GM12801 (cell line): ENCODE results near the gene RABGAP1.

Experiments
- TF ChIP-seq, protein P1 (sequence below): IDR thresholded peaks from one replicate; pipeline ENCODE4 v1.5.1; 2011; ENCODE audit warnings: control low read depth; ENCODE audit not compliant: insufficient read length; ENCODE audit errors: extremely low read depth

RABGAP1 gene

DNA sequence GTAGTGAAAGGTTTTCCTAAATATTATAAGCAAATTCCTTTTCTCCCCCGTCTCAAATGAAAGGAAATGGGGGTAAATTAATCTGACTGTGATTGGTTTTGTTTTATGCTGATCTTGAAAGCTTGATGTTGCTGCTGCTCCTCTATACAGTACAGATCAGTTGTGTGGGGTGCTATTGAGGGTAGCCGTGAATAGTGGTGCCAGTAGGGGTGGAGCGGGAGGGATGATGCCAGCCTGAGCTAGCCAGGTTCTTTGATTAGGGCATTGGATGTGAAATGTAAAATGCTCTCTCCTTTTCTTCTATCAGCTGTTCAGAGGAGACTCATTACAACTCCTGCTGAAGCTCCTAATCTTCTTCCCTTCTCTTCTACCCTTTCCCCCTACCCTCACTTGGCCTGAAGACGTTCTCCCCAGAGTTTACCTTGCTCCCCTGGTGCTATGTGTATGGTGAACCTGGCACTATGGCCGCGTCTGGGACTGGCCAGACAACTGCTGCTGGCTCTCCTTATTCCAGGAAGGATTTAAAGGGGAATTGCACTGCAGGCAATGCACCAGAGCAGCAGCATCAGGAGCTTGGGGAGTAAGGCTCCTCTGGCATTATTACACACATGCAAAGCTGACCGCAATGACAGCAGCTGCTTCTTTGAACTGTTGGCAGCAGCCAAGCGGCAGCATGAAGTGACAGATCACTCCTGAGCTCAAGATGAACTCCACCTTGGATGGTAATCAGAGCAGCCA, 93.2 kb downstream of the RABGAP1 start:
- TF ChIP-seq, protein P1, sequence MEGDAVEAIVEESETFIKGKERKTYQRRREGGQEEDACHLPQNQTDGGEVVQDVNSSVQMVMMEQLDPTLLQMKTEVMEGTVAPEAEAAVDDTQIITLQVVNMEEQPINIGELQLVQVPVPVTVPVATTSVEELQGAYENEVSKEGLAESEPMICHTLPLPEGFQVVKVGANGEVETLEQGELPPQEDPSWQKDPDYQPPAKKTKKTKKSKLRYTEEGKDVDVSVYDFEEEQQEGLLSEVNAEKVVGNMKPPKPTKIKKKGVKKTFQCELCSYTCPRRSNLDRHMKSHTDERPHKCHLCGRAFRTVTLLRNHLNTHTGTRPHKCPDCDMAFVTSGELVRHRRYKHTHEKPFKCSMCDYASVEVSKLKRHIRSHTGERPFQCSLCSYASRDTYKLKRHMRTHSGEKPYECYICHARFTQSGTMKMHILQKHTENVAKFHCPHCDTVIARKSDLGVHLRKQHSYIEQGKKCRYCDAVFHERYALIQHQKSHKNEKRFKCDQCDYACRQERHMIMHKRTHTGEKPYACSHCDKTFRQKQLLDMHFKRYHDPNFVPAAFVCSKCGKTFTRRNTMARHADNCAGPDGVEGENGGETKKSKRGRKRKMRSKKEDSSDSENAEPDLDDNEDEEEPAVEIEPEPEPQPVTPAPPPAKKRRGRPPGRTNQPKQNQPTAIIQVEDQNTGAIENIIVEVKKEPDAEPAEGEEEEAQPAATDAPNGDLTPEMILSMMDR, result no peak

DNA sequence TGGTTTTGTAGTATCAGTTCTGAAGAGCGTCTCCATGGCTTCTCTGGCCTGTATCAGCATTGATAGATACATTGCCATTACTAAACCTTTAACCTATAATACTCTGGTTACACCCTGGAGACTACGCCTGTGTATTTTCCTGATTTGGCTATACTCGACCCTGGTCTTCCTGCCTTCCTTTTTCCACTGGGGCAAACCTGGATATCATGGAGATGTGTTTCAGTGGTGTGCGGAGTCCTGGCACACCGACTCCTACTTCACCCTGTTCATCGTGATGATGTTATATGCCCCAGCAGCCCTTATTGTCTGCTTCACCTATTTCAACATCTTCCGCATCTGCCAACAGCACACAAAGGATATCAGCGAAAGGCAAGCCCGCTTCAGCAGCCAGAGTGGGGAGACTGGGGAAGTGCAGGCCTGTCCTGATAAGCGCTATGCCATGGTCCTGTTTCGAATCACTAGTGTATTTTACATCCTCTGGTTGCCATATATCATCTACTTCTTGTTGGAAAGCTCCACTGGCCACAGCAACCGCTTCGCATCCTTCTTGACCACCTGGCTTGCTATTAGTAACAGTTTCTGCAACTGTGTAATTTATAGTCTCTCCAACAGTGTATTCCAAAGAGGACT, 94.2 kb downstream of the RABGAP1 start:
- TF ChIP-seq, protein P1, result no peak

DNA sequence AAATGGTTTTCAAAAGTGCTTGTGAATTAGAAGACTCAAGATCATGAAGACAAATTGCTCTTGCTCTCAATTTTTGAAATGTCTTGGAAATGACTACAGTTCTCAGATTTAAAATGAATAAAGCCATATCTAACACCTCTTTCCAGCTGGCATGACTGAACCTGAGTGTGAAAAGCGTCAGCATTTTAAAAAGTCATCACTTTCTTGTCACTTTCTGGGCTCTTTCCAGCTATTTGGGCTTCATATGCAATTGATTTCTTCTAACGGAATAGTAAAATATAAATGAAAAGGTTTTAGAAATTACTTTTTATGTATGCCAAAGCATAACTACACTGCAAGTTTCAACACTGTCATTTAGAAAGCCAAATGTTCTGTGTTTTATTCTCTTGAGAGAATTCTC, 95.0 kb downstream of the RABGAP1 start:
- TF ChIP-seq, protein P1, result no peak

DNA sequence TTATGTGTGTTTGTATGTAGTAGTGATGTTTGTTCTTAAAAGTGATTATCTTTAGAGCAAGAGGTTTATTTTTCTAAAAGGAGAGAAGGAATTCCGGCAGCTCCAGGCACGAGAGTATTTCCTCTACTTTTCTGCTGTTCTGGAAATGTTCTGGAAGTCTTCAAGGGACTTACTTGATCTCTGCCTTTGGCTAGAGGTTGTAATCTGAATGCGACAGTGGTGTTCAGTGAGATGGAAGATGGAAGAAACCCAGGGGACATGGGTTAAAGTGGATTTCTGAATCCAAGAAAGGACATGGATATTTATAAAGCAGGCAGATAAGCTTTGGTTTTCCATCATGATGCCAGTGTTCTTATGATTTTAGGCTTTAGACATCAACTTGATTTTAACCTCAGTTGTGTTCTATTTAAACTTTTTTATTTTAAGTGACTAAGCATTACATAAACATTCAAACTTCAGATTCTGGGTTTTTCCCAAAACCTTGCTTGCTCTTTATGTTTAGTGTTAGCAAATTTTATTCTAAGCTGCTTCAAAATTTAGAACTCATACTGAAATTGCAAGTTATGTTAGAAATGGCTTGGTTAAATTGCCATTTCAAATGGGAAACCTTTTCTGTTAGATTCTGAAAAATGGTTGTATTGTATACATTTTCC, 96.2 kb downstream of the RABGAP1 start:
- TF ChIP-seq, protein P1, result no peak

DNA sequence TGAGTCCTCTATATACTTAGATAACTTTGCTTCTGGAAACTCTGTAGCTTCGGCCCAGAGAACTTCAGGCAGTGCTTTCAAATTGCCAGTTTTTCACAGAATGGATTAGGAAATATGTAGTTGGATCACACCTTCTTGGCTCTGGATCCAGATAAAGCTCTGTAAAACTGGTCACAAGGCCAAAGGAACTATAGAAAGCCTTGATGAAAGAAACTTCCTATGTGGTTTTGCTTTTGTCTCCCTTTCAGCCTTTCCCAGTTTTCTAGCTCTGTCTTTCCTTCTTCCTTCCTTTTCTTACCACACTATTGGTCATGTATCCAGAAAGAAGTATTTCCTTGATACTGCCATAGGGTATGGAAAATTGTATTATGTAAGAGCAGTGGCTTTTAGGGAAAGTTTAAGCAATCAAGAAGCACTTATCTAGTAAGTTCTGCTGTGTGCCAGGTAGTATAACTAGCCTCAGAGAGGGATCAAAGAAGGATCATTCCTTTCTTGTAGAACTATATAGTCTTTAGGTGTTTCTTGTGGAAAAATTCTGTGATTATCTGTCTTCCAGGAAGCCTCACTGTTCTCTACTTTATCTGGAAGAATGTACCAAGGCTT, 98.9 kb downstream of the RABGAP1 start:
- TF ChIP-seq, protein P1, result no peak

DNA sequence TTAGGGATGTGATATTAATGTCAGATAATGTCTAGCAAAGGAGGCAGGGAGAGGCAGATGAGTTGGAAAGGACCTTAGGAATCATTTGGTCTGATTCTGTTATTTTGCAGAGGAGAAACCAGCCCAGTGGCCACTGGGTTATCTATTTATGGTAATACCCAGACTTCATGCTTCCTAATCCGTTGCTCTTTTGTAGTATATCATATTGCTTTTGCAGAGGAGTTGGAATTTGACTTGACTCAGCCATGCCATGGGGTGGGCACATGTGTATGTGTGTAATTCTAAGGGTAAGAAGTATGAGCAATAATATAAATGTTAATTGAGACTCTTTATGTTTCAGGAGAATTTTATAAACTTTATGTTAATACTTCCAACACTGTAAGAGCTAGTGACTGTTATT, 100.0 kb downstream of the RABGAP1 start:
- TF ChIP-seq, protein P1, result no peak

DNA sequence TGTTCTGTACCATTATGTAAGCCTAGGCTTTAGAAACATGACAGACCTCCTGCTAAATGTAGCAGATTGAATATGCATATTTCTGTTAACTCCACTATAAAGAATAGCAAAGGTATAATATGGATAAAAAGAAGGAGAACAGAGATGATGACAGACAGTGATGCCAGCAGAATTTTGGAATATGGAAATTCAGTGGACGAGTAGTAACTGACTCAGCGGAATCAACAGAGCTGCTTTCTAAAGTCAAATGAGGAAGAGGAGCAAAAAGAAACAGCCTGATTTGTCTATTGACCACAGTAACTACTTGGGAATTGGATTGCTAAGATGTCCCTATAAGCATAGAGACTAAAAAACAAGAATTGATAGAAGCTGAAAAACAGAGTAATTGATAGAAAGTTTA, 100.7 kb downstream of the RABGAP1 start:
- TF ChIP-seq, protein P1, result no peak
